ENCODE measurements around the gene TNRC18.
A peak's percentile ranks its signal among the peaks of the same experiment; 100 is the strongest.
"Not testable (repeated sequence)": the region's sequence is repeated elsewhere in the genome, so short reads cannot be mapped to it uniquely, and the experiment has no call there.

The TNRC18 gene

DNA sequence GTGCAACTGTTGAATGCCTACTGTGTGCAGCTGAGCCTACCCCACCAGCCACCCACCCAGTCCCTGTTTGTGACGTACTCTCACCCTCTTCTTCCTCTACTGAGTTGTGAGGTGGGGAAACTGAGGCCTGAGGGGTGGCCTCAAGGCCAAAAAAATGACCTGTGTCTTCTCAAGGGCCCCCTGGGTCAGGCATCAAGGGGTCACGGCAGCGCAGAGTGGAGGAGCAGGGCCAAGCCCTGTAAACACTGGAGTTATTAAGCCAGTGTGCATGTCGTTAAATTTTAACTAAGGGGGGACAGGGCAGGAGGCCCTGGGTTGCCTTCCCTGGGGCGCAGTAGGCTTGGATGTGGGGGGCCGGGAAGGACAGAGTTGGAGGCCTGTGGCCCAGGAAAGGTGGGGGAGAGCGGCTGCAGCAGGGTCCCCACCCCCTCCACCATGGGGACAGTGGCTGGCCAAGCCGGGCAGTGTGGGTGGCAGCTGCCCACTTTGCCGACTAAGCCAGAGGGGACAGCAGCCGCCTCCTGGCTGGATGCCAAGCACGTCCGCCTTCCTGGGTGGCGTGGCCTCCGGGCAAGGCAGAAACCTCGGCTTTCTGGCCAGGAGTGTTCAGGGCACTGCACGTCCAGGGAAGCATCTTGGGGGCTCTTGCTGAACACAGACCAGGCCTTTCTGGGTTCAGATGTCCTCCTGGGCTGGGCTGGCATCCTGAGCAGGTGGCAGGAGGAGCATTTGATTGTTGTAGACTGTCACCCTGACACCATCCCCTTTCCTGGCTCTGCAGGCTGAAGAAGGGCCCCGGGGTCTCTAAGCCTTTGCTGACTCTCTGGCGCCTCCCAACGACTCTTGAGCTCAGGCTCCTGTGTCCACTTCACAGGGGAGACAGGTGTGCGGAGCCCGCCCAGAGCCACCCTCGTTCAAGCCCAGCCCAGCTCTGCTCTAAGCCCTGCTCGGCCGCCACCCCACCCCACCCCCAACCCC is 139.0 kb downstream of the TNRC18 start:
- DNase-seq = peak; percentile 22 to 24

DNA sequence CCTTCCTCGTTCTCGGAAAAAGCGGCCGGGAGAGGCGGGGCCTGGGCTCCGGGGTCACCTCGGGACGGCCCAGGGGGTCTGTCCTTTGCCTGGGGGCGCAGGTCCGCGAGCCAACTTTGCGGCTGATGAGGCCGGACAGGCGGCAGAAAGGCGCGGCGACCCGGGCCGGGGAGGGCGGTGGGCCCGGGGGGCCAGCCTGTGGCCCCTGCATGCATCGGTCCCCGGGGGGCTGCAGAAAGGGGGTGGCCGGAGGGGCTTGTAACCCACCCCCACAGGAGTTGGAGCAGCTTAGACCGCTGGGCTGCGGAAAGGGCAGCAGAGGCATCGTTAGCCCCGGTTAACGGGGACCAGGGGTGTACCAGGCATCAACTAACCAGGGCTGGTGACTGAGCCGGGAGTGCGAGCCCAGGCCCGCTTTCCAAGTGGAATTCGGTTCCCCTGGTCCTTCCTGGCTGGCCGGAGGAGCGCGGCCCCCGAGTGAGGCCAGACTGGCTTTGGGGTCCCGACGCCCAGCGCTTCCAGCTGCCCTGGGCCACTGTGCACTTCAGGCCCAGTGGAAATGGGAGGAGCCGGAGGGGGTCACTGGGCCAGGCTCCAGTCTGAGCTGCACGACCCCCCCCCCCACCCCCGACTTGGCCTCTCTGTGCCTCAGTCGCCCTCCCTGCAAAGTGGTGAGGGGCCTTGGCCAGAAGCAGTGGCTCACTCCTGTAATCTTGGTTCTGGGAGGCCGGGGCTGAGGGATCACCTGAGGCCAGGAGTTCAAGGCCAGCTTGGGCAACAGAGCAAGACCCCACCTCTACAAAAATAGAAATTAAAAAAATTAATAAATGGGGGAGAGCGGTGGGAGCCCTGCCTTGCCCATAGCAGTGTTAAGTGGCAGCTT is 140.0 kb downstream of the TNRC18 start:
- DNase-seq = no peak
- TF ChIP-seq POLR2A (IDR thresholded peaks at IDR 0.05; ENCODE audit: low read length) = no peak
- TF ChIP-seq GATA1 (IDR thresholded peaks at IDR 0.05; ENCODE audit: low read depth, low read length) = no peak

More for the DNA sequence above, 139.0 kb downstream of the TNRC18 start:
- TF ChIP-seq GATA1 (IDR thresholded peaks at IDR 0.05; ENCODE audit: low read depth, low read length) = no peak
- TF ChIP-seq POLR2A (IDR thresholded peaks at IDR 0.05; ENCODE audit: low read length) = no peak

DNA sequence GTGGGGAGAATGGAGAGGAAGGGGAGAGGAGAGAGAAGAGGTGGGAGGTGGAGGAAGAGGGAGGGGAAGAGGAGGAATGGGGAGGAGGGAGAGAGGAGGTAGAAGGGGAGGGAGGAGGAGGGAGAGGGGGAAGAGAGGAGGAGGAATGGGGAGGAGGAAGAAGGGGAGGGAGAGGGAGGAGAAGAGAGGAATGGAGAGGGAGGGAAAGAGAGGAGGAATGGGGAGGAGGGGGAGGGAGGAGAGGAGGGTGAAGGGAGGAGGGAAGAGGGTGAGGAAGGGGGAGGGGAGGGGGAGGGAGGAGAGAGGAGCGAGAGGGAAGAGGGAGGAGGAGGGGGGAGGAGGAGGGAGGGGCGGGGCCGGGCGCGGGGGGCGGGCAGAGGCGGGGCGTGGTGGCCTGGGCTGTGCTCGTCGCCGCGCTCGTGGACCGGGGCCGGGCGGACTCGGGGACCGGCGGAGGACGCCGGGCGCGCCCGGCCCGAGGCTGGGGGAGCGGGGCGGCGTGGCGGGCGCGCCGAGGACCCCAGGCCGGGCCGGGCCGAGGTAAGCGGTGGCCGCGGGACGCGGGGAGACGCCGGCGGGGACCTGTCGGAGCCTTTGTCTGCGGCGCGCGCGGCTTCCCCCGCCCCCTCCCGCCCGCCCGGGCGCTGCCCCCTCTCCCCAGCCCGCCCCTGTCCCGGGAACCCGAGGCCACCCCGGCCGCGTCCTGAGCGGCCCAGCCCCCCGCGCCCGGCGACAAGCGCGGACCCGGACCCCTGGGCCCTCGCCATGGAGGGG is 140.9 kb downstream of the TNRC18 start, which contains the start of gene SLC29A4:
Gene SLC29A4, plus strand, starts transcription at position 401 of the 774 bp plus-strand sequence. CDS start 4,874 bp downstream, outside the sequence.
- peak; percentile 30 to 50 for DNase-seq
- TF ChIP-seq POLR2A (IDR thresholded peaks at IDR 0.05; ENCODE audit: low read length) (no peak), GATA1 (IDR thresholded peaks at IDR 0.05; ENCODE audit: low read depth, low read length) (no peak)

DNA sequence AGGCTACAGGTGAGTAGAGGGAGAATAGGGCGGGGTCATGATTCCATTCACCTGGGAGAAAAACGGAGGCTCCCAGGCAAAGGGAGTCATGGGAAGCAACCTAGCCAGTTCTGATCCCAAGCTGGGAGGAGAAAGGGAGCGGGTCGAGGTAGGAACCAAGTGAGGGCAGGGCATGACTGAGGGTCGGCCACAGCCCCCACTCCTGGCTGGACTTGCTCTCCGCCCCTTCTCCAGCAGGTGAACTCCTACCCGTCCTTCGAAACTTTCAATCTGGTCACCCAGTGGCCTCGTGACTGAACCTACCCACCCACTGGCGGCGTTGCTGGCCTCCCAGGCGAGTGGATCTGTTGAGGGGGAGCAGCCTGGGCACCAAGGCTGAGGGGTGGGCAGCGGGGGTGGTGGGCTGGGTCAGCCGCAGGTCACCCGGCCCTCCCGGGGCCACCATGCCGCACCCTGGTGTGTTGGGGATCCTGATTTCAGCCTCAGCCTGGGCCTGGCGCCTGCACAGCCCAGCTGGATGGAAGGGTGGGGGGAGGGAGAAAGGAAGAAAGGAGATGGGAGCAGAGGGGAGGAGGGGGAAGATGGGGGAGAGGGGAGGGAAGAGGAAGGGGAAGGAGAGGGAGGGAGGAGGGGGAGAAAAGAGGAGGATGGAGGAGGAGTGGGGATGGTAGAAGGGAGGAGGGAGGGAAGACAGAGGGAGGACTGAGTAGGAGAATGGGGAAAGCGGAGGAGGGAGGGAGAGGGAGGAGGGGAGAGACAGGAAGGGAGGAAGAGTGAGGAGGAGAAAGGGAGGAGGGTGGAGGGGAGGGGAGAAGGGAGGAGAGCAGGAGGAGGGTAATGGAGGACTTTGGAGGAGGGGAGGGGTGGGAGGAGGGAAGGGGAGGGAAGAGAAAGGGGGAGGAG is 141.8 kb downstream of the TNRC18 start:
- DNase-seq = not testable (repeated sequence)

DNA sequence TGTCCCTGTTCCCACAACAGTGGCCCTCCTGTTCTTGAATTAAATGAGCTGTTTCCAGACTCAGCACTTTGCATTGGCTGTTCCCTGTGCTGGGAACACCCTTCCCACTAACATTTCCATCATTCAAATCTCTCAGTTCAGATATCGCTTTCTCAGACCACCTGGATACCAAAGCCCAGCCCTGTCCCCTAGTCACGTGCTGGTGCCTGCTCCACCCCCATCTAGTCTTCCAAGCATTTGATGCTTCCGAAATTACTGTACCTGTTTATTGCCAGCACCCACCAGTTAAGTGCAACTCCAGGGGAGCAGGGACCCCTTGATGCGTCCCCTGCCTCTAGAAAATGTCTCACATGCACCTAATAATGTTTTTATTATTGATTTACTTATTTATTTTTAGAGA is 143.9 kb downstream of the TNRC18 start:
- DNase-seq = no peak
- no peak for TF ChIP-seq POLR2A (IDR thresholded peaks at IDR 0.05; ENCODE audit: low read length)
- no peak for TF ChIP-seq GATA1 (IDR thresholded peaks at IDR 0.05; ENCODE audit: low read depth, low read length)

DNA sequence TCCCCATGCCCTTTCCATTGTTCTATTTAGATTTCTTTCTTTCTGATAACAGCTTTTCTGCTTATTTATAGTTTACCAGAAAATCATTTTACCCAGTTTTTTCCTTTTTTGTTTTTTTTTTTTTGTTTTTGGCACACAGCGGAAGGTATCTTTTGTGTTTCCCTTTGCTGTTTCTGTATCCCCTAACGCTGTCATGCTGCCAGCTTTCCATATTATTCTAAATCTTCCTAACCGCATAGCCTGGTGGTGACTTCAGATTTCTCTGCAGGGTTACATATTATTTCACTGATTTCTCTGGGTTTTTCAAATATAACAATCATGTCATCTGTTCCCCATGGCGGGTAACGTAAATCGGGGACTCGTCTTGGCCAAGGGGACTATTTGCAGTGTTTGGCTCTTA is 144.9 kb downstream of the TNRC18 start:
- TF ChIP-seq GATA1 (IDR thresholded peaks at IDR 0.05; ENCODE audit: low read depth, low read length) (no peak), POLR2A (IDR thresholded peaks at IDR 0.05; ENCODE audit: low read length) (no peak)
- no peak for DNase-seq

DNA sequence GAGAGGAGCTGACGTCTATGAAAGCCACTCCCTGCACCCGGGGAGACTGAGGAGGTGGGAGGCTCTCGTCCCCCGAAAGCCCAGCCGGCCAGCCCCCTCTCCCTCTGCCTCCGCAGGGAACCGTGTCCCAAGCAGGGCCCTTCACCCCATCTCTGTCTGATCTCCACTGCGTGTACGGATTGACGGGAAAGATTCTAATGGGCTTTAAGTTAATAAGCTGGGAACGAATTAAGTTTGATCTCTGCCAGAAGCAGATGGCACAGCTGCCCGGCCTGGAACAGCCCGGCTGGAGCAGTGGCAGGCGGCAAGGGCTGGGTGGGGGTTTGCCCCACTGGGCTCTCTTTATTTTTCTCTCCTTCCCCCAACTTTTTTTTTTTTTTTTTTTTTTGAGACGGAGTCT is 147.0 kb downstream of the TNRC18 start:
- TF ChIP-seq POLR2A (IDR thresholded peaks at IDR 0.05; ENCODE audit: low read length) (no peak), GATA1 (IDR thresholded peaks at IDR 0.05; ENCODE audit: low read depth, low read length) (no peak)
- no peak for DNase-seq

DNA sequence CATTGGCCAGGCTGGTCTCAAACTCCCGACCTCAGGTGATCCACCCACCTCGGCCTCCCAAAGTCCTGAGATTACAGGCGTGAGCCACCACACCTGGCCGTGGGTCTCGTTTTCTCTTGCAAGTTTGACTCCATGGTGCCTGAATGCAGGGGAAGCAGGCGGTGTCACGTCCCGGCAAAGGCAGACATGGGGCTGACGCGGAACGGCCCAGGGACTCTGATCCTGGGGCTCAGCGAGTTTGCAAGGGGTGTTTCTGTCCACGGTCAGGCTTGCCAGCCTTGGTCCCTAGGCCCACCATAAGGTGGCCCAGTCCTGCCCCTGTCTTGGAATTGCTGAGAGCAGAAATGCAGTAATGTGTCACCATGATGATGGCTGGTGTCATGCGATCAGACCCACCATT is 147.5 kb downstream of the TNRC18 start:
- DNase-seq = not testable (repeated sequence)

DNA sequence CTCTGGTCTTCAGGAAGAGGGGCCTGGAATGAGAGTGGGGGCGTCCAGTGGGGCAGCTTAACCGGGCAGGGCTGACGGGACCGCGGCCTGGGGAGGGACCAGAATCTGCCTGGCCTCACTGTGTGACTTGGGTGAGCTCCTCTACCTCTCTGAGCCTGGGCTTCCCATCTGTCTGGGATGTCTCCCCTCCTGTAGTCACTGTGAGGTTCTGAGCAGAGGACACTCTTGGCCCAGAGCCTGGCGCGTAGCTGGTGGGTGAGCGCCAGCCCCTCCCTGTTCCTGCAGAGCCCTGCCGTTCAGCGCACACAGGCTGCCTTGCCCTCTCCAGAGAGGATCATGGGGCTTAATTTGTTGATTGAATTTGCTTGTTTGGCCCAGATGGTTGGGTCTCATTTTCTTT is 148.1 kb downstream of the TNRC18 start:
- DNase-seq = not testable (repeated sequence)

DNA sequence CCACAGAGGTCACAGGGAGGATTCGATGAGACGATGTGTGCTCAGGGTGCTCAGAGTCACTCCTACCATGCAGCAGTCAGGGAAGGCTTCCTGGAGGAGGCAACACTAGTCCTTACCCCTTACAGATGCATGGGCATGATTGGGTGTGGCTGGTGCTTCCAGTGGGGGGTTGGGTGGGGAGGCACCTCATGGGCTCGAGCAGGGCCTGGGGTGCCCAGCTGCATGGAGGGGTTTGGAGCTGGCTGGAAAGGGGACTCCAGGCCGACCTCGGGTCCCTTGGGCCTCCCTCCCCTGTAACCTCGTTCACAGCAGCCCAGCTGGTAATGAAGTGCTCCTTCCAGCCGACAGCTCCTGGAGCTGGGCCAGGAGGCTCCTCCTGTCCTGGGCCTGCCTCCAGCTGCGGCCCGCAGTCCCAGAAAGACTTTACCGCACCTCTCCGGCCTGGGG is 148.6 kb downstream of the TNRC18 start:
- not testable (repeated sequence) for DNase-seq

DNA sequence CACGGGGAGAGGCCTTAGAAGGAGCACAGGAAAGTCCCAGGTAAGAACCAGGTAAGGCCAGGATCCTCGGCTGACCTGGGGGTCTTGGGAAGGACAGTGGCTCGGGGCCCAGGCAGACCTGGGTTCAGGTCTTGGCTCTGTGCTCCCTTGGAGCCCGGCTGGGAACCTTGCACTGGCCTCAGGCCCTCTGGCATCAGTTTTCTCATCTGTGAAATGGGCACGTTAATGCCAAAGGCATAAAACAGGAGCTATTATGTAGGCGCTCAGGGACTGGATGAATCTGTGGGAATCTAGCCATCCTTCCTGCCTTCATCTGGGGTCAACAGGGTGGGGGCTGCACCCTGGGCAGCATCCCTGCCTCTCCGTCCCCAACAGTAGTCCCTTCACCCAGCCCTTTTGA is 149.2 kb downstream of the TNRC18 start:
- TF ChIP-seq GATA1 (IDR thresholded peaks at IDR 0.05; ENCODE audit: low read depth, low read length) (no peak), POLR2A (IDR thresholded peaks at IDR 0.05; ENCODE audit: low read length) (no peak)

DNA sequence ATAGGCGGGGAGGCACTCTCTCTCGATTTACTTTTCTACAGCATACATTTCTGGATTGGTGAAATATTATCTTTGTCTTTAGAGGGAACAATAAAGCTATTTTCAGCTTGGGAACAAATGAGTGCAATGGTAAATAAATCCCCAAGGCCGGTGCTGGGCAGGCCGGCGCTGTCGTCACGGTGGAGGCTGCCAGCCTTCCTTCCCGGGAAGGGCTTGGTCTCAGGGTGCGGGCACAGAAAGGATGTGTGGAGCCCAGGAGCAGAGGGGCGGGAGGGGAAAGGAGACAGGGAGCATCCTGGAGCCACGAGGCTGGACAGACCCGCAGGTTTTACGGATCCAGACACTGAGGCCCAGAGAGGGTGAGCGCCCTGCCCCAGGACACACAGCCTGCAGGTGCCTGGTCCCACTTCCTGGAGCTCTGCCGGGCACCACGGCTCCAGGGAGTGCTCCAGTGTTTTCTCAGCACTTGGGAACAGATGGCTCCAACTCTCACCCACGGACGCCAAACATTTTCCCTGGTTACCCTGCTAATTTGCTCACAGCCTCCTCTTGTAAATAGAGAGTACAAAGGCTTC is 149.7 kb downstream of the TNRC18 start:
- not testable (repeated sequence) for DNase-seq

More for the DNA sequence above, 149.2 kb downstream of the TNRC18 start:
- no peak for DNase-seq

DNA sequence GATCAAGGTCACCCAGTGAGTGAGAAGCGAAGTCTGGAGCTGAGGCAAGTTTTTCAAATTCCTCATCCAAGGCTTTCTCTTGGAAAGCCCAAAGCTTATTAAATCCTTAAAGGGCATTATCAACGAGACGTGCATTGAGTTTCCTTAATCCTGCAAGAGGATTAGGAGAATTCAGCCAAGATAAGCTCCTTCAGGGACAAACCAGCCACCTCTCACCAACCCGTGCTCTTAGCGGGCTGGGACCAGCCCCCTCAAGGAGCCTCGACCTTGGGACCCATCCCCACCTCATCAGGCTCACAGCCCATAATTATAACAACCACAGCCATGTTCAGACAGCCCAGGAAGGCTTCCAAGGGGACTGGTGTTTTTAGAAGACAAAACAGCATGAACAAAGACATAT is 152.8 kb downstream of the TNRC18 start:
- no peak for DNase-seq
- no peak for TF ChIP-seq GATA1 (IDR thresholded peaks at IDR 0.05; ENCODE audit: low read depth, low read length)
- no peak for TF ChIP-seq POLR2A (IDR thresholded peaks at IDR 0.05; ENCODE audit: low read length)

DNA sequence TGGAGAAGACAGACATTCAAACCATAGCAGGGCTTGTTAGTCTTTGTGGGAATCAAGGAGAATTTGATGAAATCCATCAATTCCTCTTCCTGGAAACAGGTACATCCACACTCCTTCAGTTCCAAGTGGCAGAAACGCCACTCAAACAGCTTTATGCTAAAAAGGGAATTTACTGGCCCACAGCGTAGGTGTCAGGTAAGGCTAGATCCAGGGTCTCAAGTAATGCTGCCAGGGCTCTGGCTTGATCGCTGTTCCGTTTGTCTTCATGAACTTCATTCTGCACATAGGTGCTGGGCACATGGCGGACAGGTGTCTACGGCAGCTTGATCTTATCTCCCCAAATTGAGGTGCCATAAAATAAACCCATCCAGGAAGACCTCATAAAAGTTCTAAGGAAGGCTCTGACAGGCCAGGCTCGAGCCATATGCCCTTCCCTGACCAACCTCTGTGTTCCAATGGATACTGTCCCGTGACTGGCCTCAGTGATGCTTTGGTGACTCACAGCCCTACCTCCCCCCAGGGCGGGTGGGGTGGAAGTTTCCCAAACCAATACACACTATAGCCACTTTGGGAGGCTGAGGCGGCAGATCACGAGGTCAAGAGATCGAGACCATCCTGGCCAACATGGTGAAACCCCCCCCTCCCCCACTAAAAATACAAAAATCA is 153.5 kb downstream of the TNRC18 start:
- not testable (repeated sequence) for DNase-seq

DNA sequence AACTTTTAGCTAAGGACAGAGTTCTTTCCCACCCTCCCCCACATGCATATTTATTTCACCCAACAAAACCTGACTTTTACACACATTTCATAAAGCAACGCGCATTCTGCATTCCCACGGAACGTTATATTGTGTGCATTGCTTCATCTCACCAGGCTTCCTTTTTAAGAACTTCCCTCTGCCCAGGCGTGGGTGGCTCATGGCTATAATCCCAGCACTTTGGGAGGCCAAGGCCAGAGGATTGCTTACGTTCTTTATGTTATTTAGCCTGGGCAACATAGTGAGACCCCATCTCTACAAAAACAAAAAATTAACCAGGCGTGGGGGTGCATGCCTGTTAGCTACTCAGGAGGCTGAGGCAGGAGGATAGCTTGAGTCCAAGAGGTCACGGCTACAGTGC is 155.8 kb downstream of the TNRC18 start:
- not testable (repeated sequence) for DNase-seq
